CD4-positive, alpha-beta T cell treated with Interleukin-6 for 4 hours (primary cell): Measurements from ENCODE around the gene RBFA.
"Not testable (repeated sequence)": the region's sequence is repeated elsewhere in the genome, so short reads cannot be mapped to it uniquely, and the experiment has no call there.

Experiments used
- DNase-seq: peaks from one replicate; pipeline ENCODE4 v3.0.0-alpha.2; 2020; ENCODE audit warnings: mixed read lengths

RBFA gene

DNA sequence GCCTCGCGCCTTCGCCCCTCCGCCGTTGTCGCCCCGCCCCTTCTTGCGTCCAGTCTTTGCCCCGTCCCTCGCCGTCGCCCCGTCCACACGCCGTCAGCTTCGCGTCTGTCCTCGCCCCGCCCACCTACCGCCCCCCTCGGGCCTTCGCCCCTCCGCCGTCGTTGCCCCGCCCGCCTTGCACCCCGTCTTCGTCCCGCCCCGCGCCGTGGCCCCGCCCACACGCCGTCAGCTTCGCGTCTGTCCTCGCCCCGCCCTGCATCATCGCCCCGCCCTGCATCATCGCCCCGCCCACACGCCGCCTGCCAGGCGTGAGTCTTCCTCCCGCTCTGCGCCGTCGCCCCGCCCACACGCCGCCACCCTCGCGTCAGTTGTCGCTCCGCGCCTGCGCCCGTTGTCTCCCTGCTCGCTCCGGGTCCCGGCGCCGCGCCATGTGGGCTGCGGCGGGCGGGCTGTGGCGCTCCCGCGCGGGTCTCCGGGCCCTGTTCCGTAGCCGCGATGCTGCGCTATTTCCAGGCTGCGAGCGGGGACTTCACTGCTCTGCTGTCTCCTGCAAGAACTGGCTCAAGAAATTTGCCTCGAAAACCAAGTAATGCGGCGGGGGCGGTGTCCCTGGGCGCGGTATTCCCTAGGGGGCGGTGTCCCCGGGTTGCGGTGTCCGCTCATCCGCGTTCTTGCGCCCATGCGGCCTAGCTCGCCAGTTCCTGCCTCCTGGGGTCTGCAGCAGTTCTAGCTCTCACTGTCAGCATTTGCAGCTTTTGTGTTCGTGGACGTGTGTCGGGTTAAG is at the start of gene RBFA:
TSS of gene RBFA (plus strand) at position 367 of the 784 bp plus-strand sequence. CDS start at position 429, 62 bp downstream.
- peak; percentile 100 for DNase-seq

GRCh38 chr18:79985172-79985571 is 49.1 kb upstream of the RBFA start:
- no peak for DNase-seq

- DNase-seq, result no peak
These were observed 47.5 kb upstream of the RBFA start for GRCh38 chr18:79986726-79987125.

- no peak for DNase-seq
These were observed 46.7 kb upstream of the RBFA start for GRCh38 chr18:79987566-79987965.

GRCh38 chr18:79988071-79988450 is 46.2 kb upstream of the RBFA start:
- DNase-seq, result peak; percentile 67

DNA sequence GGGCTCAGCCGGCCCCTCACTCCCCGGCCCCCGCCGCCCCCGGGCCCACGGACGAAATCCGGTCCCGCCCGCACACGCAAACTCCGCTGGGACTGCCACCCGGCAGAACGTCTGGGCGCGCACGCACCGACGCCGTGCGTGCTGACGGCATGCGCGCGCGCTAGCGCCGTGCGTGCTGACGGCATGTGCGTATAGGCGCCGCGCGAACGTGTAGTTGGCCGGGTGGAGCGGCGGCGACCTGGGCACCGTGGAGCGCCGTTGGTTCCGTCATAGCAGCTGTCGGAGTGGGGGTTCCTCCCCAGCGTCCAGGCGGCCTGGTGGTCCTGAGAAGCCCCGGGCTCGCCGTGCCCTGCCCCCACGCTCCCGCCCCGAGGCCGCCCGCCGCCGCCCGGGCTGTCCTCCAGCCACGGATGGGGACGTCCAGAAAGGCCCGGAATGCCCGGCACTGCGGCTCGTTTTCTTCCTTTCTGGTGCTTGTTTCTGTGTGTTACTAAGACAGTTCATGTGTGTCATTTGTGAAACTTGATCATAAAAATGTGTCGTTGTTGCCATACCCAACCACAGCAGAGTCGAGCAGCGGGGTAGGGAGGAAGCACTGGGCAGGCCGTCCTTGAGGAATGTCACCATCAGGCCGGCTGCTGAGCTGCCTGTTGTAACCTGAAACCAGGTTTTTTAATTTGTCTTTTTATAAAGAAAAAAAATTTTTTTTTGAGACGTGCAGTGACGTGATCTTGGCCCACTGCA is 45.6 kb upstream of the RBFA start, which contains the start of gene TXNL4A:
TSS of gene TXNL4A (minus strand) at position 113 of the 744 bp plus-strand sequence. CDS start 171 bp downstream, outside the sequence.
- DNase-seq, result peak; percentile 87

GRCh38 chr18:79989195-79989497 is 45.1 kb upstream of the RBFA start:
- DNase-seq, result no peak

GRCh38 chr18:79991494-79991893 is 42.7 kb upstream of the RBFA start:
- no peak for DNase-seq

GRCh38 chr18:79999701-80000100 is 34.5 kb upstream of the RBFA start:
- DNase-seq, result not testable (repeated sequence)

- no peak for DNase-seq
These were observed 33.4 kb upstream of the RBFA start for GRCh38 chr18:80000877-80001276.

GRCh38 chr18:80002468-80002867 is 31.8 kb upstream of the RBFA start:
- DNase-seq, result no peak

- no peak for DNase-seq
These were observed 29.5 kb upstream of the RBFA start for GRCh38 chr18:80004600-80005342.

DNA sequence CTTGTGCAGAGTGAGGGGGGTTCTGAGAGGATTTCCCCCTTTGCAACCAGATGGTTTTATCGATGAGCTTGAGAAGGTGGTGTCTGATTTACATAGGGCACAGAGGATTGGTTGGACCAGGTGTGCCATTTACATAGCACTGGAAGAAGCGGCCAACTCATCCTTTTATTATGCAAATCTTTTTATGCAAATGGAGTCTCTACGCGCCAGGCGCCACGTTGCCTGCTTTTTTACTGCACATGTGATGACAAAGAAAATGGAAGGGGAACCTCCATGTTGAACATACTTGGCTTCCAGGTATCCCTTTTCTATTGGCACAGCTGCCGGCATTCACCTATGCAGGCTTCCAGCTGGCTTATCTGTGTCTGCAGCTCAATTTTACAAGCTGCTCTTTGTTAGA is 27.5 kb upstream of the RBFA start:
- DNase-seq, result no peak

DNA sequence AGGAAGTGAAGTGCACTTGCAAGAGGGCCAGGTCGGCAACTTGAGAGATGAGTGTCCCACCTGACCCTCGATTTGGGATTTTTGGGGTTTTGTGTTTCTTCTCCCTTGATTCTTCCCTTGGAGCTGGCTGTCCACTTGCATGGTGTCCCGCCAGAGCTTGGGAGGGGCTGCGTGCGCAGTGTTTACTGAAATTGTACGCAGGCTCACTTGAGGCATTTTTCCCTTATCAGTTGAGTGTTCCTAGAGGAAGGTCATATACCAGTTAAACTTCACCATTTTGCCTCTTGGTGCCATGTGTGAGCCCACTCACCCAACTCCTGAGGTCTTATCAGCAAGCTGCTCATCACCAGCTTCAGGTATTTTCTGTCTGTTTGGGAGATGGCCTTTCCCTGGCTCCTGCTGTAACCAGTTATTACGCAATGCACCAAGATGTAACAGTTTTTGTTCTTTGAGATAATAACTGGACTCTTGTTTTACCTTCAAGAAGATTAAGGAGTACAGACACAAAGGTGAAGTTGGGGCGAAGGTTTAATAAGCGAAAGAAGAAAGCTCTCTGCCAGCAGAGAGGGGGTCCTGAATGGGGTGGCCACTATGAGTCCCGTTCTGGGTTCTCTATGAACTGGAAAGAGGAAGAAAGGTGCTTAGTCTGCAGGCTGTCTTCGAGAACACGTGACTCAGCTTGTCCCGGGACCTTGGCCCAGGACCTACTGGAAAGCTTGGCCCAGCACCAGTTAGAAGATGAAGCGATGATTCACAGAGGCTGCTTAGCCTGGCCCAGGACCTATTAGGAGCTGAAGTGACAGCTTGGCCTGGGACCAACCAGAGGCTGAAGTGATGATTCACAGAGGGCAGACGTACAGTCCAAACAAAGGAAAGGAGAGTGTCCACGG is 24.3 kb upstream of the RBFA start:
- no peak for DNase-seq

DNA sequence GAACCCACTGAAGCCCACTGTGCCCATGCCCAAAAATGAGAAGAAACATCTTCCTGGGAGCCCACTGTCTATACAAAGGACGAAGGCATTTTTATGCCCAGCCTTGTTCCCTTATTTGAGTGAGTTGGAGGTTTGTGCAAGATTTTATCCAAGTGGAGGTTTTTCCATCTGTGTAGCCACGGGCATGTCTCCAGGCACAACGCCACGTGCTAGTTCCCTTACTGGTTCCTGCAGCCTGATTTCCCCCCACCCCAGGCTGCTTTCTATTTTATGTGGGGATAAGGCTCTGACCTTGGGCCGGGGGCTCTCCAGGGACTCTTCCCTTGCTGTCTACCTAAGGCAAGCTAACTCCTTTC is 23.7 kb upstream of the RBFA start:
- no peak for DNase-seq

DNA sequence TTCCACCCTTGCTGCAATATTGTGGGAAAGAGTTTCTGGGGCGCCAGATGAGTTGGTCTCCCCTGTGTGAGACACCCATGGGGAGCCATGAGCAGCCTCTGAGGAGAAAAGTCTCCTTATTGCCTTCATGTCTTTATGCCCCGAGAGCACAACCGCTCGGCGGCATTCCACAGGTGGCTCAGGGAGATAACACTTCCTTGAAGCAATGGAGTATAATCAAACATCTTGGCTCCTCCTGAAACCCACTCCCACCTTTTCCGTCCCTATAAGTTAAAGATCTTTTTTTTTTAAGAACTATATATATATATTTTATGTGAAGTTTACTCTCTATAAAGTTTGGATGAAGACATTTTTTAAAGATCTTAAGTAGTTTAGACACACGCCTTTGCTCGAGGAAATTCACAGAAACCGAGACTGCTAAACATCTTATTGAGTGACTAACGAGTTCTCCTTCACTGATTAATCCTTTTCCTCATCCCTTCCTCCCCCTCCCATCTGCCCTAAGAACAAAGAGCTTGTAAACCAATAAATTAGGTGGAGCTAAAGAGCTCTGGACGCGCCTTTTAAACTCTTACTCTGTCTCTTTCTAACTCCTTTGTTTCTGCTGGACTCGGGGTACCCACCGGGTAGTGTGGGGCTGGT is 22.6 kb upstream of the RBFA start:
- DNase-seq, result not testable (repeated sequence)

DNA sequence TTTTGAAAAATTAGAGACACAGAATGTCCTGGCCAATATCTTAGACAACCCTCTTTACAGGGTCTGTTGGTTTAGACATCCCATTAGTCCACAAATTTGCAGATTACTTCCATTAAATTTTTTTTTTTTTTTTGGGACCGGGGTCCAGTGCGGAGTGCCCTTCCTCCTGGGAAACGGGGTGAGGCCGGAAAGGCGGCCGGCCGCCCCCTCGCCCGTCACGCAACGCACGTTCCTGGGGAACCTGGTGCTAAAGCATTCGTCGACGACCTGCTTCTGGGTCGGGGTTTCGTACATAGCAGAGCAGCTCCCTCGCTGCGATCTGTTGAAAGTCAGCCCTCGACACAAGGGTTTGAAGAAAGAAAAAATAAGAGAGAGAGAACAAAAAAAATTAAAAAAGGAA is 21.5 kb upstream of the RBFA start:
- DNase-seq, result no peak

GRCh38 chr18:80022613-80023012 is 11.6 kb upstream of the RBFA start:
- DNase-seq, result no peak

- DNase-seq, result no peak
These were observed 11.1 kb upstream of the RBFA start for GRCh38 chr18:80023173-80023572.

DNA sequence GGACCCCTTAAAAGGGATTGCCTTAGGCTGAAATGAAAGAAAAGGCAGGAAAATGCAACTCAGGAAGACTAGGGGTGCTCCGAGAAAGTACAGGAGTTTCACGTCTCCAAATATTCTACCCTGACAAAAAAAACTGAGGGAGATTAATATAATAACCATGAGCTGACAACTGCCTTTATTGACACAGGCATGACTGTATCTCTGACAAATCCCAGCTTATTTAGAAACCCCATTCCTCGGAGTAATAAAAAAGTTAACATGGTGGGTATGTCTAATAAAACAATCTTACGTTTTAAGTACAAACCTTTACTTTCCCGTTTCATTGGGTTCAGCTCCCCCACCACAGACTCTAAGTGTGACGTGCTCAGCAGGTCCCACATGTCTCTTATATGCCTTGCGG is 7.9 kb upstream of the RBFA start:
- no peak for DNase-seq

DNA sequence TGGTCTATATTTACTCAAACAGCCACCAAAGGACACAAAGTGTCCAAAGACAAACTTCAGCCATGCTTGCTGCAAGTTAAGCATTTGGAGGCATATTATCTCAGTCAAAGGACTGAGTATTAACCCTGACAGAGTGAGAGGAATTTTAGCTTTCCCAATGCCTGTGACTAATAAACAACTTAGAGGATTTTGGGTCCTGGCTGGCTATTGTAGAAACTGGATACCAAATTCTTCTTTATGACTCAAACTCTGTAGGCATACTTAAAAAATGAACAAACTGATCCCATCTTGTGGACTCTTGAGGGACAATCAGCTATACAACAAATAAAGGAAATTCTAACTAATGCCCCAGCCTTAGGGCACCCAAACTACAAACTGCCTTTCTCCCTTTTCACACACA is 6.5 kb upstream of the RBFA start:
- DNase-seq, result not testable (repeated sequence)

GRCh38 chr18:80029690-80030089 is 4.5 kb upstream of the RBFA start:
- no peak for DNase-seq
